ENCODE measurements around the gene ASPG. TPM values are rescaled to one million over a fixed set of nuclear protein-coding genes. Genes with fewer than 3 reads are reported as not detected.
A peak's percentile ranks its signal among the peaks of the same experiment; 100 is the strongest.

The ASPG gene
- total and polyA plus RNA-seq, 8 donors: 1.4 to 32.2 (median 11.4) TPM

DNA sequence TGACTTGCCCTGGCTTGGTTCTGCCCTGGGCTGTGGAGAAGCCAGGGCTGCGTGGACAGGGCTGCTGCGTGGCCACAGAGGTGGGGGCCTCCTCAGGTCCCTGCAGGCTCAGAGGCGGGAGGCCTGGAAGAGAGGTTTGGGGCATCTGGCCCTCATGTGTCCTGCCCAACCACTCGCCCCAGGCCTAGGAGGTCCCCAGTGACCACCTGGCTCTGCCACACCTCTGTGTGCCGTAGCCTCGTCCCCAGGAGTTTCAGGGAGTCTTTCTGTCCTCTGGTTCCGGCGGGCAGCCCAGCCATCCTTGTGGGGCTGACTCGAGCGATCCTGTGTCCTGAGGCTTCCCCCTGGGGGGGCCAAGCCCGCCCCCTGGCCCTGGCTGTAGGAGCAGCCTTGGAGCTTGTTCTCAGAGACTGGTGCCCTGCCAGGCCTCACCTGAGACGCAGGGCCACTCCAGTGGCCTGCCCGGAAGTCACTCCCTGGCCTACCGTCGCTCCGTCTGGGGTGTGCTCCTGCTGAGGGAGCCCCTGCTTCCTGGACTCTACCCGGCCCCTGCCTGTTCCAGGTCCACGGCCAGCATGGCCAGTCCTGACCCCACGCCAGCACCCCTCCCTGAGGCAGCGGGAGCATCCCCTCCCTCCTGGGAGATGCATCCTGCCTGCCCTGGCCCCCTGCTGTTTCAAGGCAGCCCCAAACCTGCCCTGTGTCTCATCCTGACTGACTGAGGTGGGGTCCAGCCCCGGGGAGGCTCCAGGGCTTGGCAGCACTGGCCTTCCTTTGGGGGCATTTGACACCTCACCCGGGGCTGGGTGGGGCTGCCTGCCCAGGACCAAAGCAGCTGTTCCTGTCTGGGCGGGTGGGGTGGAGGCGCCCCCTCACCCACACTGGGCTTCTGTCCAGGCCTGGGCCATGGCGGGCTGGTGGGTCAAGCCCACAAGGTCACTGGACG is 13.9 kb downstream of the ASPG start:
- TF ChIP-seq, protein P1, sequence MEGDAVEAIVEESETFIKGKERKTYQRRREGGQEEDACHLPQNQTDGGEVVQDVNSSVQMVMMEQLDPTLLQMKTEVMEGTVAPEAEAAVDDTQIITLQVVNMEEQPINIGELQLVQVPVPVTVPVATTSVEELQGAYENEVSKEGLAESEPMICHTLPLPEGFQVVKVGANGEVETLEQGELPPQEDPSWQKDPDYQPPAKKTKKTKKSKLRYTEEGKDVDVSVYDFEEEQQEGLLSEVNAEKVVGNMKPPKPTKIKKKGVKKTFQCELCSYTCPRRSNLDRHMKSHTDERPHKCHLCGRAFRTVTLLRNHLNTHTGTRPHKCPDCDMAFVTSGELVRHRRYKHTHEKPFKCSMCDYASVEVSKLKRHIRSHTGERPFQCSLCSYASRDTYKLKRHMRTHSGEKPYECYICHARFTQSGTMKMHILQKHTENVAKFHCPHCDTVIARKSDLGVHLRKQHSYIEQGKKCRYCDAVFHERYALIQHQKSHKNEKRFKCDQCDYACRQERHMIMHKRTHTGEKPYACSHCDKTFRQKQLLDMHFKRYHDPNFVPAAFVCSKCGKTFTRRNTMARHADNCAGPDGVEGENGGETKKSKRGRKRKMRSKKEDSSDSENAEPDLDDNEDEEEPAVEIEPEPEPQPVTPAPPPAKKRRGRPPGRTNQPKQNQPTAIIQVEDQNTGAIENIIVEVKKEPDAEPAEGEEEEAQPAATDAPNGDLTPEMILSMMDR (IDR thresholded peaks at IDR 0.05): no peak
- DNase-seq: peak in 1 of 4 donors; percentile 63
- ATAC-seq: no peak
- H3K36me3 ChIP-seq: no peaks in the 10 kb centered on the region
- no peak overlapping the region for H3K27ac ChIP-seq
- no peaks in the 10 kb centered on the region for H3K9me3 ChIP-seq
- no peak overlapping the region for H3K4me3 ChIP-seq
- intact Hi-C loops (cut with DNase I): no loop called here
- H3K4me1 ChIP-seq: peaks cover 6 to 8% of the 10 kb centered on the region in 2 donors
- peaks cover 0 to 44% of the 10 kb centered on the region in 2 donors for H3K27me3 ChIP-seq

DNA sequence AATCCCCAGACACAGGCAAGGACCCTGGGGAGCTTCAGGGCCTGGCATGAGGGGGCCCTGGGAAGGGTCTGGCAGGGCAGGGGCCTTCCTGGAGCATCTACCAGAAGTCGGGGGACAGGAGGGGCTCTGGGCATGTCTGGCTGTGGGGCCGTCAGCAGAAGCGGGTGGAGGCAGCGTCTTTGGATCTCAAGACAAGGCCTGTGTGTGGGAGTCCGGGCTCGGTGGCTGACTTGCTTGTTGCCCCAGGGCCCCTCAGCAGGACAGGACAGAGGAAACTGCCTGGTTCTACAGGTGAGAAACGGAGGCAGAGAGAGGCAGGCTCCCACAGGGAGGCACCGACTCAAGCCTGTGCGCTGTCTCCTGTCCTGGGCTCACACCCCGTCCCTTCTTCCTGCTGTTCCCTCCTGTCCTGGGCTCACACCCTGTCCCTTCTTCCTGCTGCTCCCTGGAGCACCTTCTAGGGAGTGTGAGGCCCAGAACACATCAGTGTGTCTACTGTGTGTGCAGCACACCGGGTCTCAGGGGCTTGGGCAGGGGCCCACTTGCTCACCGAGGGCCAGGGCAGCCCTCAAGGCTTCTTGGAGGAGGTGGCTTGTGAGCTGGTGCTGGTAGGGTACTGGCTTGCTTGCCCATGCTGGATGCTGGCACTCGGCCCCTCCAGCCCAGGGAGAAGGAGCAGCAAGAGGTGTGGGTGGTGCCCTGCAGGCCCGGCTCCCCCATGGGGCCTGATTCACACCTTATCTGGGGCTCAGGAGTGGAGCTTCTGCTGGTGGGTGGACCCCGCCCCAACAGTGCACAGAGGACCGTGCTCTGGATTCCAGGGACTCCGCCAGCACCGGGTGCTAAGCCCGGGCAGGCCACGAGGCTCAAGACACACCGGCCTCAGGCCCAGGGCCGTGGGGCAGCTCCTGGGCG is 14.9 kb downstream of the ASPG start:
- Histone ChIP-seq H3K27me3 (peaks cover 0 to 37% of the 10 kb centered on the region in 2 donors), H3K27ac (no peak overlapping the region), H3K4me3 (no peak overlapping the region), H3K9me3 (no peaks in the 10 kb centered on the region), H3K4me1 (peaks cover 0 to 8% of the 10 kb centered on the region in 2 donors), H3K36me3 (no peaks in the 10 kb centered on the region)
- ATAC-seq: peak; percentile 37
- TF ChIP-seq, protein P1 (IDR thresholded peaks at IDR 0.05): no peak
- peak in 1 of 4 donors; percentile 67 for DNase-seq
- intact Hi-C loops (cut with DNase I): no loop called here

DNA sequence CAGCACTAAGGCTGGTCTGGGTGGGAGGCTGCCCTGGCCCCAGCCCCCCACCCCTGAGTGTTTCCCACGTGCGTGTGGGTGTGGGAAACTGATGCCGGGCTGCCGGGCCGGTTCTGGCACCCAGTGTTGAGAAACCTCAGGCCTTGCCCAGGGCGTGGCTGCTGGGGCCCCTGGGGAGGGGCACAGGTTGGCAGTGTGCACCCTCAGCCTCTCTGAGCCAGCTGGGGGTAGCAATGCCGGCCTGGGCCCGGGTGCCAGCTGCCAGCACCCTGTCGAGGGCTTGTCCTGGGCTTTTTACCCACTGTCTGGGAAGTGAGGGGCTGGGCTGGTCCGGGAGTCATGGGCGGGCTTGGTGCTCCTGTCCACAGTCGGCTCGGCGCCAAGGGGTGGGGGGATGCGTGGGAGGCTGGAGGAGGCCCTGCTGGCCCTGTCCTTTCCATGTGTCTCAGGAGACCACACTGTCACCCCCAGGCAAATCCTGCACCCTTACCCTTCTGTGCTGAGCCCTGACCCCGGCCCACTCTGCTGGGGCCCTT is 15.7 kb downstream of the ASPG start:
- no peak overlapping the region for H3K27ac ChIP-seq
- peak in 1 of 4 donors; percentile 79 for DNase-seq
- ATAC-seq: peak; percentile 65
- no peaks in the 10 kb centered on the region for H3K36me3 ChIP-seq
- intact Hi-C loops (cut with DNase I): no loop called here
- H3K4me1 ChIP-seq: peaks cover 0 to 8% of the 10 kb centered on the region in 2 donors
- H3K4me3 ChIP-seq: no peak overlapping the region
- TF ChIP-seq, protein P1 (IDR thresholded peaks at IDR 0.05): no peak
- no peaks in the 10 kb centered on the region for H3K9me3 ChIP-seq
- peaks cover 0 to 29% of the 10 kb centered on the region in 2 donors for H3K27me3 ChIP-seq

DNA sequence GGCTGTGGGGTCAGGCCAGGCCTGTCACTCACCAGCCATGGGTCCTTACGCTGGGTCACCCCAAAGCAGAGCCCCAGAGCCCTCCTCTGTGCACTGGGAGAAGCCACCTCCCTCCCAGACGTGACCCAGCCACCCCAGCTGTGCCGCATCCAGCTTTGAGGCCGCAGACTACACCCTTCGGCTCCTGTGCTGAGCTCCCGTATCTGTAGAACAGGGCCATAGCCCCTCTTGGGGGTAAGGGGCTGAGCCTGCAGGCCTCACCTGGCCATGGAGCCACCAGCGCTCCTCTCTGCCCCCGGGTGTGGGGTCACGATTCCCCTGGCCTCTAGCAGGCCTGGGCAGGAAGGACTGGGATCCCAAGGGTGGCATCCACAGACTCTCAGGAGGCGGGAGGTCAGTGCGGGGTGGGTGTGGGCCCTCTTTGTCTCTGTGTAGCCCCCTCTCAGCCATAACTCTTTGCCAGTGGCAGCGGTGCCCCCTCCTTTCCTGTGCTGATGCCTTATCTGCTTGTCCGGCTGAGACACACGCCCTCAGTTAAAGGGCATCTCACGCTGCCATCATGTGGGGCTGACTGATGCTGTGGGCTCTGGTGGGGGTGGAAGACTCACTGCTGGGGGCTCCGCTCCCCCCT is 16.3 kb downstream of the ASPG start:
- peaks cover 0 to 8% of the 10 kb centered on the region in 2 donors for H3K4me1 ChIP-seq
- H3K4me3 ChIP-seq: no peak overlapping the region
- no peak overlapping the region for H3K27ac ChIP-seq
- DNase-seq: no peak
- intact Hi-C loops (cut with DNase I): no loop called here
- no peak for ATAC-seq
- TF ChIP-seq, protein P1 (IDR thresholded peaks at IDR 0.05): no peak
- peaks cover 0 to 23% of the 10 kb centered on the region in 2 donors for H3K27me3 ChIP-seq
- H3K9me3 ChIP-seq: no peaks in the 10 kb centered on the region
- H3K36me3 ChIP-seq: no peaks in the 10 kb centered on the region

Data from left lung (tissue), 10 donors.